ENCODE measurements around the gene ESPNL.

Gene ESPNL

GRCh38 chr2:238130111-238130695 lies 30.1 kb downstream of the ESPNL start:
- DNase-seq = no peak

GRCh38 chr2:238130696-238131628 lies 30.8 kb downstream of the ESPNL start:
- peak; percentile 67 for DNase-seq

GRCh38 chr2:238131761-238132462 lies 31.8 kb downstream of the ESPNL start:
- DNase-seq = no peak

GRCh38 chr2:238132463-238133450 lies 32.6 kb downstream of the ESPNL start:
- DNase-seq = no peak

- DNase-seq = no peak
Observed at GRCh38 chr2:238133499-238134392, 33.6 kb downstream of the ESPNL start.

- DNase-seq = no peak
Observed at GRCh38 chr2:238134393-238134785, 34.2 kb downstream of the ESPNL start.

GRCh38 chr2:238135601-238136150 lies 35.5 kb downstream of the ESPNL start:
- DNase-seq = no peak

GRCh38 chr2:238136820-238137537 lies 36.8 kb downstream of the ESPNL start:
- no peak for DNase-seq

- DNase-seq = no peak
Observed at GRCh38 chr2:238137885-238138284, 37.7 kb downstream of the ESPNL start.

- no peak for DNase-seq
Observed at GRCh38 chr2:238138331-238139195, 38.4 kb downstream of the ESPNL start, which contains the start of gene KLHL30. KLHL30 (plus strand) TSS chr2:238138668; CDS start chr2:238140755, 2,087 bp downstream.

GRCh38 chr2:238139196-238140039 lies 39.3 kb downstream of the ESPNL start:
- no peak for DNase-seq

- DNase-seq = no peak
Observed at GRCh38 chr2:238140040-238140439, 39.9 kb downstream of the ESPNL start.

GRCh38 chr2:238140721-238141540 lies 40.8 kb downstream of the ESPNL start:
- no peak for DNase-seq

GRCh38 chr2:238141541-238142318 lies 41.6 kb downstream of the ESPNL start:
- DNase-seq = no peak

- DNase-seq = no peak
Observed at GRCh38 chr2:238142382-238143205, 42.5 kb downstream of the ESPNL start.

Data from NCI-H345 (cell line).